ENCODE data around the gene PKN3.

DNA sequence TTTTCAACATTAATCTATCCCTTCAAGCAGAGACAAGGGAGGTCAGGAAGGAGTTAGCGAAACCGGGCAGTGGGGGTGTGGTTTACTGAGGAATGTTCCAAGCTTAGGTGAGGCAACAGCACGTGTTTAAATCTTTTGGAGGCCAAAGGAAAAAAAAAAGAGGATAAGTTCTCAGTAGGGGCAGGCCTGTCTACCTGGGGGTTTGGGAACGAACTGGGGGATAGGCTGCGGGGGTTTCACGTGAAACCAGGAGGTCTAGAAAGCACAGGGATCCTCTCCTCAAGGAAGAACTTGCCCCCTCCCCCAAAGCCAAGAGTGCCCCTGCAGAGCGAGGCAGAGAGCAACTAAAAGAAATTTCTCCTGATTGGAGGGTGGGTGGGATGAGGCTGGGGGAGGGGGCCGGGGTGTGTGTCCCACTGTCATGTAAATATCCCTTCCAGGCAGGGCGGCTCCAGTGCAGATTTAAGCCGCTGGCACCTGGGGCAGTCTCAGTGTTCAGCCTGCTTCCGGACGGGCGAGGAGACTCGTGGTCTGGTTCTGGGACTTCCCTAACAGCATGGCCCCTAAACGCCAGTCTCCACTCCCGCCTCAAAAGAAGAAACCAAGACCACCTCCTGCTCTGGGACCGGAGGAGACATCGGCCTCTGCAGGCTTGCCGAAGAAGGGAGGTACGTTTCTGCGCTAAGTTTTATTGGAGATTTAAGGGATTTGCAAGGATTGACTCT lies 18.8 kb upstream of the PKN3 start:
- TF ChIP-seq, protein P1, sequence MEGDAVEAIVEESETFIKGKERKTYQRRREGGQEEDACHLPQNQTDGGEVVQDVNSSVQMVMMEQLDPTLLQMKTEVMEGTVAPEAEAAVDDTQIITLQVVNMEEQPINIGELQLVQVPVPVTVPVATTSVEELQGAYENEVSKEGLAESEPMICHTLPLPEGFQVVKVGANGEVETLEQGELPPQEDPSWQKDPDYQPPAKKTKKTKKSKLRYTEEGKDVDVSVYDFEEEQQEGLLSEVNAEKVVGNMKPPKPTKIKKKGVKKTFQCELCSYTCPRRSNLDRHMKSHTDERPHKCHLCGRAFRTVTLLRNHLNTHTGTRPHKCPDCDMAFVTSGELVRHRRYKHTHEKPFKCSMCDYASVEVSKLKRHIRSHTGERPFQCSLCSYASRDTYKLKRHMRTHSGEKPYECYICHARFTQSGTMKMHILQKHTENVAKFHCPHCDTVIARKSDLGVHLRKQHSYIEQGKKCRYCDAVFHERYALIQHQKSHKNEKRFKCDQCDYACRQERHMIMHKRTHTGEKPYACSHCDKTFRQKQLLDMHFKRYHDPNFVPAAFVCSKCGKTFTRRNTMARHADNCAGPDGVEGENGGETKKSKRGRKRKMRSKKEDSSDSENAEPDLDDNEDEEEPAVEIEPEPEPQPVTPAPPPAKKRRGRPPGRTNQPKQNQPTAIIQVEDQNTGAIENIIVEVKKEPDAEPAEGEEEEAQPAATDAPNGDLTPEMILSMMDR (IDR thresholded peaks at IDR 0.05) = no peak
- TF ChIP-seq EP300 (IDR thresholded peaks at IDR 0.05) = no peak
